Muscle of back (tissue), 11 donors: ENCODE results near the gene SETBP1. TPM values are rescaled to one million over a fixed set of nuclear protein-coding genes. Genes with fewer than 3 reads are reported as not detected.
A peak's percentile ranks its signal among the peaks of the same experiment; 100 is the strongest.

Experiments used
- DNase-seq, 3 donors: peaks; one replicate each; pipeline versions ENCODE4 v3.0.0 to v3.0.0-alpha.2; 2013
- polyA plus RNA-seq, 10 donors: library from polyadenylated mRNA; unstranded; fragments of 120-200 nt; gene quantifications; one replicate each; pipeline ENCODE4 v1.2.1, GENCODE V29; 2013; ENCODE audit not compliant: insufficient read length in 10 of 10

The SETBP1 gene
- polyA plus RNA-seq, 10 donors = 13.6 to 21.3 (median 16.0) TPM

GRCh38 chr18:44731530-44732237 lies 51.0 kb downstream of the SETBP1 start:
- no peak for DNase-seq

GRCh38 chr18:44732238-44732563 lies 51.5 kb downstream of the SETBP1 start:
- peak in 1 of 3 donors; percentile 50 for DNase-seq

GRCh38 chr18:44732599-44732998 lies 51.9 kb downstream of the SETBP1 start:
- no peak for DNase-seq

- peak in 1 of 3 donors; percentile 83 for DNase-seq
Measured at GRCh38 chr18:44733069-44733753, 52.5 kb downstream of the SETBP1 start.

DNA sequence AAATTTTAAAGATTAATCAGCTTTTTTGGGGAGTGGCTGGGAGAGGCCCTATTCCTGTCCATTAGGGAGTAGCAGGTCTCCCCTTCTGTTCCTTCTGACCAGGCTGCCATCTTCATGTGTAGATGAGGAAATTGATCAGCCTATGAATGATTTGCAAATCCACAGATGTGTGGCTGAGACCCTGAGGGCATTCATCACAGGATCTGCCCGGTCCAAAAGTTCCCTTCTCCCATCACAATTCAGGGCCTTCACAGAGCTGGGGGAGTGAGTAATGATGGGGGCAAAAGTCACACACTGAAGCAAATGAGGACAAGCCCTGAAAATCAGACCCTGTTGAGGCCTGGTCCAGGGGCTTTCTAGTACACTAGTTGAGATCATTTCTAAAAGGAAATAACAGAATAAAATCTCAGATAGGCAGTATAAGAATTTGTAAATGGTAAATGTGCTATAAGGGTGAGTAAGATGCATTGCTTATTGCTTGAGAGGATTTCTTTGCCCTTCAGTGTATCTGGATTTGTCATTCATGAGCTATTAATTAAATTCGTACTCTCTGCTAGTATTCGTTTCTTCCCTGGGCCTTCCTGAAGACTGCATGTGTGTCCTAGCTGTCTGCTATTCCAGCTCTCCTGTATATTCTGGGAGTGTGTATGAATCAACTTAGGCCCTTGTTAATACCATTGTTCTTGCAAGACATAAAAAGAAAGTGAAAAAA lies 53.2 kb downstream of the SETBP1 start:
- no peak for DNase-seq

DNA sequence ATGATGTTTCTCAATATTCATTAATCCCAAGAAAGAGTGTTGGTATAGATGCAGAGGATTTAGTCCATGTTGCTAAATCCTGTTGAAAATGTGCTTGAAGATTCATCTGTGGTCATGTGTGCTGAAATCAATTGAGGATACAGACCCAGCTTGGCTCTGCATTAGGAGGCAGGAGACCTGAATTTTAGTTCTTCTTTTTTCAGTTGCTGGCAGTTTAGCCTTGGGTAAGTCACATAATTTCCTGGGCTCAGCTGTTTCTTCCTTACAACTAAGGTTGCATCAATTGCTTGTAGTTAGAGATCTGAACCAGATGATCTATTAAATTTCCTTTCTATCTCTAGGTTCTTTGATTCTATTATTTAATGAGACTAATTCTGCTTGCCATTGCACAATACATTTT lies 54.4 kb downstream of the SETBP1 start:
- DNase-seq = no peak

DNA sequence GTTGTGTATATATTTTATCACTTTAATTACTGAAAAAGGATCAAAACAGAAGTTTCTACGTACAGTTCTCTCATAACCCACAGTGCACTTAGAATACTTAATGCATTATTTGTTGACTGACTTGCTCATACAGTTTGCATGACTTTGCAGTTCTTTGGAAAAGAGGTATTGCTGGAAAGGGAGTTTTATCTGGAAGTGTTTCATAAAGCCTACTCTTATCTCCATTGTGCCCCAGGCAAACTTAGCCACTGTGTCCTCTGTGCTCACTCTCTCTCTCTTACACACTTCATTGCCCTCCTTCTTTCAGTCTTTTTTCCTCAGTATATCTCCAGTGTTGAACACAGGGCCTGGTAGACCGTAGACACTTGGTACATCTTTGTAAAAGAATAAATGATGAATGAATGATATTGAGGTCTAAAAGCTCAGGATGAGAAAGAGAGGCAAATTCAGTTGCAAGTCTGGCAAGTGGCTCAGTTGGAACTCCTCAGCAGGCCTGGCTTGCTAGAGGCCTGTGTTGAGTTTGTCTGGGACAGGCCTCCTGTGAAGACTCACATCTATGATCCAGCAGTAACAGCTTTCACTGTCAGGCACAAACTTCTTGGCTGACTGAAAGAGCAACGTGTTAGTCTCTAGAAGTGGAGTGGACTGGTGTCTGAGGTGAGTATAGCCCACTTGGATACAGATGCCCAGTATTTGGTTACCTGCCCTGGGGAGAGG lies 56.1 kb downstream of the SETBP1 start:
- DNase-seq = no peak

DNA sequence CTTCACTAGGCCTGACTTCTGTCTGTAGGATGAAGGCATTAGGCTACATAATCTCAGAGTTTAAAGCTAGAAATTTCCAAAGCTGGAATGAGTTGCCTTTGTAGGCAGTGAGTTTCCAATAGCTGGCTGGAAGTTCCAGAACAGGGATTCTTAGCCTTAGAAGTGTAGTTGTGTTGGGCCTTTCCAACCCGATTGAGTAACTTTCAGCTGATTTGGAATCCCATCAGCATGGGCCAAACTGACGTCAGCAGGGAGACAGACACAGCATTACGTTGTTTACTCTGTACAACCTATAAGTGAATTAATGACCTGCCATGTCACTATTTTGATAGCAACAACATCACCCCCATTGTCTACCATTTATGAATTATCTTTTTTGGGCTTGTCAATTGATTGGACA lies 56.9 kb downstream of the SETBP1 start:
- no peak for DNase-seq

- no peak for DNase-seq
Measured at GRCh38 chr18:44740000-44740399, 59.3 kb downstream of the SETBP1 start.

- no peak for DNase-seq
Measured at GRCh38 chr18:44741085-44741484, 60.4 kb downstream of the SETBP1 start.

- DNase-seq = peak in 2 of 3 donors; percentile 80 to 85
Measured at GRCh38 chr18:44741511-44741910, 60.8 kb downstream of the SETBP1 start.

DNA sequence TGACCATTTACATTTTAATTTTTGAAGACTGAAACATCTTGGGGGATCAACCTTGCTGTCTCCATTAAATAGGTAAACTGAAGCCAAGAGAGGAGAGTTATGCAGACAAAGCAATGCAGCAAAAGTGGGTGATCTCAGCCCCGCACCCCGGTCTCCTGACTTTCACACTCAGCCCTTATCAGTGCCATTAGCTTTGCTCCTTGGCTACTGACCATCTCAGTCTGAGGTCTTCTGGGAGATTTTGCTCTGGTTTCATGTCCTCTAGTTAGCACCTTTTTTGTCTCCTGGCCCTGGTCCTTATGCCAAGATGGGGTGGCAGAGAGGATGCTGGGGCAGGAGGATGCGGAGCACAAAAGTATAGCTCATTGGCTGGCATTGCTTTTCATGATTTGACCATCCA lies 61.4 kb downstream of the SETBP1 start:
- no peak for DNase-seq

- DNase-seq = peak in 2 of 3 donors; percentile 84 to 92
Measured at GRCh38 chr18:44742718-44743311, 62.1 kb downstream of the SETBP1 start.

- DNase-seq = peak in 1 of 3 donors; percentile 37
Measured at GRCh38 chr18:44743631-44744030, 62.9 kb downstream of the SETBP1 start.

DNA sequence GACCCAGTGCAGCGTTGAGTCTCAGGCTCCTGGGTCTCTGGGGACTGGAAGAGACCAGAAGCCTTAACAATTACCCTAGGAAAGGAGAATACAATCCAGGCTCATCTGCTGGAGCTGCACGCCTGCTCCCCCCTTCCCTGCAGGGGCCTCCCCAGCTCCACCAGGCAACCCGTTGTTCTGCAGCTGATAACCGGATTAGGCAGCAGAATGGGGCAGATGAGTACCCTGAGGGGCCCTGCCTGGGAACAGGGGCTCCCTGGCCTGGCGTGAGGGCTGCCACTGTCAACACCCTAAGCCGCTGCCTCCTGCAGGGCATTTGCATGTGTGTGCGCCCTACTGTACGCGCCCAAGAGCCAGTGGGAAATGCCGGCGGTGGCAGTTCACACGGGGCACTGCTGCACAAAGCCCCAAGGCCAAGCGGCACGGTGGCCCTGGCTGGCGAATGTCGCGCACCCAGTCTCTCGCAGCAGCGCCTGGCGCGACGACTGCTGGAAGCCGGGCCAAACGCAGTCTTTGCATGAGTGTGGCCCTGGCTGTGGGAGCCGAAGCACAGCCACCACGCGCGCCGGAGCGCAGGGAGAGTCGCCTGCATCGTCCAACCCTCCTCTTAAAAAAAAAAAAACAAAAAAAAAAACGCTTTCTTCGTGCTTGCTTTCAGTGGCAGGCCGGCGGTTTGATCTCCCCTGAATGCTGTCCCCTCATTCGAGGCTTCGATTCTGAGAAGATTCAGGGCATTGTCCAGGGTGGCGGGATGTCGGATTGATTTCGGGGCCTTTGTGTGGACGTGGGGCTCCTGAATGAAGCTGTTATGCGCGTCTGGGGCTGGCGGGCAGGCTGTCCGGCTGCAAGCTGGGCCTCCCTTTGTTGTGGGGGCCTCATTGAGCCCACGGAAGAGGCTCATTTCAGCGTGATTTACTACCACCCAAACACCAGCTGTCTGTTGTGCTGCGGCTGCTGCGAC lies 63.8 kb downstream of the SETBP1 start:
- DNase-seq = peak in 1 of 3 donors; percentile 65

DNA sequence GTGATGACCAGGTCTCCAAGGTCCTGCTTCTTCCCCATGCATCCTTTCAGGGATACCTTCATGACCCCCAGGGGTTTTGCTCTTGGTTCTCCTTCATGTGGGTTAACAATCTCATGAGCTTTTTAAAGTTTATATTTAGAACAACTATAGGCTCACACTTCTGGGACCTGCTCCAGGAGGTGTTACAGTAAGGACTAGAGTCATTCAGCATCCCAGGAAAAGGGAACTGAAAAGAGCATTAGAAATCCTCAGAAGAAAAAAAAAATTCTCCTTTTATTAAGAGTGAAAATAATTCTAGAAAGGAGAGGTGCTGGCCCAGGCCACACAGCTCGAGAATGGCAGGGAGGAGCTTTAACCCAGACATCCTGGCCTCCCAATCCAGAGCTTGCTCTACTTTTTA lies 66.5 kb downstream of the SETBP1 start:
- peak in 1 of 3 donors; percentile 50 for DNase-seq

DNA sequence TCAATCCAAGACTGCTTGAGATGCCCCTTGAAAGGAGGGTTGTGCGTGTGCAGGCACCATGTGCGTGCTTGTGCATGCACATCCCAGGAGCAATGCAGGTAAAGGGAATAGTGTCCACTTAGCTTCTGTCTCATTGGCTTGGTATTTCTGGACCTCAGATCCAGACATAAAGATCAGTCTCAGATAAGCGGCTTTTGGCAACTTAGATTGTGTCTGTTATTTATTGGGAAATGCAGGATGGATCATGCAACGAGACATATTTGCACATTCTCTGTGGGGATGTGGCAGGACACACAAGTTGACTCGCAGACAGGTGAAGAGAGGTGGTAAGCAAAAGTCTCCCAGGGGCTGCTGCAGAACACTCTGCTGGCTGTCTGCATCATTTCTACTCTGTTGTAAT lies 67.9 kb downstream of the SETBP1 start:
- no peak for DNase-seq

DNA sequence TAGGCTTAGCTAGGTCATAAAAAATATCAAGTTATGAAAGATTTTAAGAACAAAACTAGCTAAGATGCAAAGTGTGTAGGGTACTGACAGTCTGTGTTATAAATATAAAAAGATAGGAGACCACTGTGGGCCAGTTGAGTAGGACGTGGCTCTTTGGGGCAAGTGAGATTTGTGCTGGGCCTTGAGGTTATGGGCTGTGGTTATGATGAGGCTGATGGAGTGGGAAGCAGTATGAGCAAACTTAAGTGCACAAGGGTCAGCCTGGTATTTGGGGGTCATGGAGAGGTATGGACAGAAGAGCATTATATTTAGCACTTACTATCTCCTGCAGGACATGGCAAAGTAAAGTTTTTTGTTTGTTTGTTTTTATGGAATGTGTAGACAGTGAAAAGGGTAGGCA lies 70.1 kb downstream of the SETBP1 start:
- no peak for DNase-seq

DNA sequence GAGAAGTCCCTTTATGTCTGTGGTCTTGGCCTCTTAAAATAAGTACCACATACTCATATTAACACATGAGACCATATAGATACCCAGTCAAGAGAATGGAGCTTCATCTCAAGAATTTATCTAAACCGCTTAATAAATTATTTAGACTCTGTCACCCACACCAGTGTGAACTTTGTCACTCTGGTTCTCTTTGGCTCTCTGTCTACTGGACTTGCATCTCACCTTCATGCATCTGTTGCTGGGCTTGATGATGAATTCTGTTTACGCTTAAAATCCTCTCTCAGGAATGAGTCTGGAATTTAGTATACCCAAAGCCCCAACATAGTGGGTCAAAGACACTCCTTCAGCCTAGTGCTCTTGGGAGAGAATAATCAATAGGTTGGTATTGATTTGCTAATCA lies 73.9 kb downstream of the SETBP1 start:
- DNase-seq = no peak

GRCh38 chr18:44758861-44759631 lies 78.4 kb downstream of the SETBP1 start:
- no peak for DNase-seq
